Measurements from ENCODE around the gene ZNF385B. TPM values are rescaled to one million over a fixed set of nuclear protein-coding genes. Genes with fewer than 3 reads are reported as not detected.

The ZNF385B gene
- total and polyA plus RNA-seq, 10 of the 15 experiments (the other 5 are each of a cell fraction or from before 2014, with no cell fraction given): not detected

DNA sequence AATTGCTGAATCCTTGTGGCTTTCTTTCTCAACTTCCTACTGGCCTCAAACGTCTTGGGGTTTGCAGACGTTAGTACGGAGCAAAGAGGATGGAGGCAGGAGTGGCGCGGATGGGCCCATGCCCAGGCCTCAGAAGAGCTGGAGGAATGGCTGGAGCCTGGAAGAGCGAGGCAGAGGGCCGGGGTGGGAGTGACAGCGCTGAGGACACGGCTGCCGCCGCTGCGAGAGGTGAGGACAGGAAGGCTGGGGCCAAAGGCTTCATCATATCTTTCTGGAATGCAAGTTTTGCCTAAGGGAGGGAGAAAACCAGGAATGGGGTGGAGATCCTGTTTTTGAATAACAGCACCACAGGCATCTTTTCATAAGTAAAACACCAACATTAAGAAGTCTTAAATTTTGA lies 418.2 kb downstream of the ZNF385B start:
- H2AFZ ChIP-seq (ENCODE audit: control insufficient read depth, low read depth, low read length): no peak overlapping the region
- in situ Hi-C loops (cut with MboI): loop anchor here (10.0 kb wide), 1 partner anchor 678 kb away; no protein-coding TSS in a partner anchor
- H3K79me2 ChIP-seq (ENCODE audit: control insufficient read depth, insufficient read depth, low read length): no peaks in the 10 kb centered on the region
- 53% methylated on average over 12 of the region's 12 CpGs for WGBS (ENCODE audit: insufficient coverage, insufficient replicate concordance, low lambda C conversion rate, missing lambda C conversion rate)
- intact Hi-C loops (cut with micrococcal nuclease; ENCODE audit: unreplicated experiment): loop anchor here (5.0 kb wide), 2 partner anchors 551 to 681 kb away; no protein-coding TSS in a partner anchor
- peaks cover 0 to 3% of the 10 kb centered on the region in 2 experiments; a peak in 1 of 4 replicates for H3K27me3 ChIP-seq (replicated peaks in 1 of 2; ENCODE audit: control insufficient read depth in 2 of 2, insufficient read depth in 2 of 2, low read length in 1 of 2)
- FAIRE-seq (no peak), ATAC-seq (no peak), DNase-seq (ENCODE audit: low read depth, low spot score) (no peak)
- no peaks in the 10 kb centered on the region for H3K4me1 ChIP-seq (ENCODE audit: control insufficient read depth, insufficient read depth, low read length)
- no peak overlapping the region for H3K4me2 ChIP-seq (ENCODE audit: control insufficient read depth, insufficient read depth)
- TF ChIP-seq RAD51 (IDR thresholded peaks at IDR 0.05): no peak
- no peak for TF ChIP-seq RFX5 (IDR thresholded peaks at IDR 0.05; ENCODE audit: low read depth, low read length)
- no peak for TF ChIP-seq SREBF1 (IDR thresholded peaks at IDR 0.05; ENCODE audit: low read length)
- no peak for TF ChIP-seq EP300 (IDR thresholded peaks at IDR 0.05; ENCODE audit: borderline replicate concordance in 1 of 2, control insufficient read depth in 1 of 2, low read depth in 2 of 2, low read length in 2 of 2)
- no peak for TF ChIP-seq NRF1 (conservative IDR thresholded peaks at IDR 0.05; ENCODE audit: low read depth, low read length)
- no peak for TF ChIP-seq RCOR1 (conservative IDR thresholded peaks at IDR 0.05; ENCODE audit: low read depth, low read length)
- no peak for TF ChIP-seq IRF4 (IDR thresholded peaks at IDR 0.05; ENCODE audit: low read depth, low read length)
- no peak for TF ChIP-seq POLR2A (IDR thresholded peaks at IDR 0.05; ENCODE audit: low read depth, low read length)
- TF ChIP-seq SMAD1 (IDR thresholded peaks at IDR 0.05; ENCODE audit: low read depth, partially characterized antibody): no peak
- TF ChIP-seq, protein P1, sequence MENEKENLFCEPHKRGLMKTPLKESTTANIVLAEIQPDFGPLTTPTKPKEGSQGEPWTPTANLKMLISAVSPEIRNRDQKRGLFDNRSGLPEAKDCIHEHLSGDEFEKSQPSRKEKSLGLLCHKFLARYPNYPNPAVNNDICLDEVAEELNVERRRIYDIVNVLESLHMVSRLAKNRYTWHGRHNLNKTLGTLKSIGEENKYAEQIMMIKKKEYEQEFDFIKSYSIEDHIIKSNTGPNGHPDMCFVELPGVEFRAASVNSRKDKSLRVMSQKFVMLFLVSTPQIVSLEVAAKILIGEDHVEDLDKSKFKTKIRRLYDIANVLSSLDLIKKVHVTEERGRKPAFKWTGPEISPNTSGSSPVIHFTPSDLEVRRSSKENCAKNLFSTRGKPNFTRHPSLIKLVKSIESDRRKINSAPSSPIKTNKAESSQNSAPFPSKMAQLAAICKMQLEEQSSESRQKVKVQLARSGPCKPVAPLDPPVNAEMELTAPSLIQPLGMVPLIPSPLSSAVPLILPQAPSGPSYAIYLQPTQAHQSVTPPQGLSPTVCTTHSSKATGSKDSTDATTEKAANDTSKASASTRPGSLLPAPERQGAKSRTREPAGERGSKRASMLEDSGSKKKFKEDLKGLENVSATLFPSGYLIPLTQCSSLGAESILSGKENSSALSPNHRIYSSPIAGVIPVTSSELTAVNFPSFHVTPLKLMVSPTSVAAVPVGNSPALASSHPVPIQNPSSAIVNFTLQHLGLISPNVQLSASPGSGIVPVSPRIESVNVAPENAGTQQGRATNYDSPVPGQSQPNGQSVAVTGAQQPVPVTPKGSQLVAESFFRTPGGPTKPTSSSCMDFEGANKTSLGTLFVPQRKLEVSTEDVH (IDR thresholded peaks at IDR 0.05; ENCODE audit: low read depth, partially characterized antibody): no peak
- TF ChIP-seq, protein P2, sequence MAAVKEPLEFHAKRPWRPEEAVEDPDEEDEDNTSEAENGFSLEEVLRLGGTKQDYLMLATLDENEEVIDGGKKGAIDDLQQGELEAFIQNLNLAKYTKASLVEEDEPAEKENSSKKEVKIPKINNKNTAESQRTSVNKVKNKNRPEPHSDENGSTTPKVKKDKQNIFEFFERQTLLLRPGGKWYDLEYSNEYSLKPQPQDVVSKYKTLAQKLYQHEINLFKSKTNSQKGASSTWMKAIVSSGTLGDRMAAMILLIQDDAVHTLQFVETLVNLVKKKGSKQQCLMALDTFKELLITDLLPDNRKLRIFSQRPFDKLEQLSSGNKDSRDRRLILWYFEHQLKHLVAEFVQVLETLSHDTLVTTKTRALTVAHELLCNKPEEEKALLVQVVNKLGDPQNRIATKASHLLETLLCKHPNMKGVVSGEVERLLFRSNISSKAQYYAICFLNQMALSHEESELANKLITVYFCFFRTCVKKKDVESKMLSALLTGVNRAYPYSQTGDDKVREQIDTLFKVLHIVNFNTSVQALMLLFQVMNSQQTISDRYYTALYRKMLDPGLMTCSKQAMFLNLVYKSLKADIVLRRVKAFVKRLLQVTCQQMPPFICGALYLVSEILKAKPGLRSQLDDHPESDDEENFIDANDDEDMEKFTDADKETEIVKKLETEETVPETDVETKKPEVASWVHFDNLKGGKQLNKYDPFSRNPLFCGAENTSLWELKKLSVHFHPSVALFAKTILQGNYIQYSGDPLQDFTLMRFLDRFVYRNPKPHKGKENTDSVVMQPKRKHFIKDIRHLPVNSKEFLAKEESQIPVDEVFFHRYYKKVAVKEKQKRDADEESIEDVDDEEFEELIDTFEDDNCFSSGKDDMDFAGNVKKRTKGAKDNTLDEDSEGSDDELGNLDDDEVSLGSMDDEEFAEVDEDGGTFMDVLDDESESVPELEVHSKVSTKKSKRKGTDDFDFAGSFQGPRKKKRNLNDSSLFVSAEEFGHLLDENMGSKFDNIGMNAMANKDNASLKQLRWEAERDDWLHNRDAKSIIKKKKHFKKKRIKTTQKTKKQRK (IDR thresholded peaks at IDR 0.05; ENCODE audit: low read depth, low read length): no peak
- TF ChIP-seq SMARCA5 (IDR thresholded peaks at IDR 0.05): no peak
- TF ChIP-seq, protein P3, sequence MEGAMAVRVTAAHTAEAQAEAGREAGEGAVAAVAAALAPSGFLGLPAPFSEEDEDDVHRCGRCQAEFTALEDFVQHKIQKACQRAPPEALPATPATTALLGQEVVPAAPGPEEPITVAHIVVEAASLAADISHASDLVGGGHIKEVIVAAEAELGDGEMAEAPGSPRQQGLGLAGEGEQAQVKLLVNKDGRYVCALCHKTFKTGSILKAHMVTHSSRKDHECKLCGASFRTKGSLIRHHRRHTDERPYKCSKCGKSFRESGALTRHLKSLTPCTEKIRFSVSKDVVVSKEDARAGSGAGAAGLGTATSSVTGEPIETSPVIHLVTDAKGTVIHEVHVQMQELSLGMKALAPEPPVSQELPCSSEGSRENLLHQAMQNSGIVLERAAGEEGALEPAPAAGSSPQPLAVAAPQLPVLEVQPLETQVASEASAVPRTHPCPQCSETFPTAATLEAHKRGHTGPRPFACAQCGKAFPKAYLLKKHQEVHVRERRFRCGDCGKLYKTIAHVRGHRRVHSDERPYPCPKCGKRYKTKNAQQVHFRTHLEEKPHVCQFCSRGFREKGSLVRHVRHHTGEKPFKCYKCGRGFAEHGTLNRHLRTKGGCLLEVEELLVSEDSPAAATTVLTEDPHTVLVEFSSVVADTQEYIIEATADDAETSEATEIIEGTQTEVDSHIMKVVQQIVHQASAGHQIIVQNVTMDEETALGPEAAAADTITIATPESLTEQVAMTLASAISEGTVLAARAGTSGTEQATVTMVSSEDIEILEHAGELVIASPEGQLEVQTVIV (IDR thresholded peaks at IDR 0.05; ENCODE audit: borderline replicate concordance, partially characterized antibody): no peak
- BruUV-seq (replicated peaks): no TSS peak
- no peaks in the 10 kb centered on the region for H3K9me3 ChIP-seq (replicated peaks; ENCODE audit: control insufficient read depth, insufficient read depth, low read length)
- no peaks in the 10 kb centered on the region for H3K36me3 ChIP-seq (ENCODE audit: control insufficient read depth in 2 of 2, insufficient read depth in 2 of 2, low read length in 1 of 2)
- no peak overlapping the region for H3K27ac ChIP-seq (ENCODE audit: control insufficient read depth, insufficient read depth)
- ChIA-PET RAD21 (ENCODE audit: unreplicated experiment) (interaction anchor here (0.8 kb wide), 1 partner anchor 14 kb away, joined by 3 read pairs; no protein-coding TSS in a partner anchor), CTCF (interaction anchor here (0.7 to 2.3 kb wide), 4 partner anchors 11 to 580 kb away, joined by 3 to 10 read pairs (median 5); no protein-coding TSS in a partner anchor), POLR2A (no interaction called here), SMC1A (ENCODE audit: uncharacterized antibody, unreplicated experiment) (interaction anchor here (0.8 to 1.6 kb wide), 2 partner anchors 11 to 20 kb away, joined by 3 read pairs; no protein-coding TSS in a partner anchor)
- no peaks in the 10 kb centered on the region for H4K20me1 ChIP-seq (ENCODE audit: control insufficient read depth, insufficient read depth)
- H3K9ac ChIP-seq (ENCODE audit: control insufficient read depth, insufficient read depth, low read length): no peak overlapping the region
- no peak overlapping the region for H3K4me3 ChIP-seq
